ENCODE results near the gene RPS15A. TPM values are rescaled to one million over a fixed set of nuclear protein-coding genes. Genes with fewer than 3 reads are reported as not detected.
"Not testable (repeated sequence)": the region's sequence is repeated elsewhere in the genome, so short reads cannot be mapped to it uniquely, and the experiment has no call there.

Gene RPS15A
- total RNA-seq, 1 experiment from 2014 or later, result 1,977 TPM

DNA sequence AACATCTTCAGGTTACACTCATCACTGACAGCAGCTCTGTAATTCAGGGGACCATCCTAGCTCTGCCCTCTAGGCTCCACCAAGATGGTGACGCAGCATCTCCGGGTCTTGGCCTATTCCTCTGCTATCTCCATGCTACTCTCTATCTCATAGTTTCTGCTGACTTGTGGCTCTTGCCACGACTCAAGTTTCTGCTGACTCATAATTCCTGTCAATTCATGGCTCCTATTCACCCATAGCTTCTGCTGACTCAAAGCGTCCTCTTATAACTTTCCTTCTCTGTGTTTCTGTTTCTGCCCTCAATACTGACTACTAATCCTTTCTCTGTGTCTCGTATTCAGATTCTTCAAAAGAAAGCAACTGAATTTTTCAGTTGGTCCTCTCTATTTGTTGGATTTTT, 27.4 kb downstream of the RPS15A start:
- POLR2A ChIA-PET (ENCODE audit: unreplicated experiment); H3K9me2 ChIP-seq (ENCODE audit: insufficient read depth); intact Hi-C loops (cut with micrococcal nuclease; ENCODE audit: unreplicated experiment); CTCF ChIA-PET; BruUV-seq (replicated peaks); H3K27me3 ChIP-seq (ENCODE audit: insufficient read depth, low read depth); H3K27ac ChIP-seq; H2AFZ ChIP-seq; H3K9me3 ChIP-seq (ENCODE audit: insufficient read depth, low read depth); DNase-seq; H4K20me1 ChIP-seq (ENCODE audit: insufficient read depth); H3K79me2 ChIP-seq (ENCODE audit: low read depth); H3K36me3 ChIP-seq (ENCODE audit: low read depth); H3K4me1 ChIP-seq (replicated peaks; ENCODE audit: insufficient read depth); H3F3A ChIP-seq (ENCODE audit: insufficient read depth, low read depth); H3K4me3 ChIP-seq; H3K4me2 ChIP-seq: not testable (repeated sequence)

DNA sequence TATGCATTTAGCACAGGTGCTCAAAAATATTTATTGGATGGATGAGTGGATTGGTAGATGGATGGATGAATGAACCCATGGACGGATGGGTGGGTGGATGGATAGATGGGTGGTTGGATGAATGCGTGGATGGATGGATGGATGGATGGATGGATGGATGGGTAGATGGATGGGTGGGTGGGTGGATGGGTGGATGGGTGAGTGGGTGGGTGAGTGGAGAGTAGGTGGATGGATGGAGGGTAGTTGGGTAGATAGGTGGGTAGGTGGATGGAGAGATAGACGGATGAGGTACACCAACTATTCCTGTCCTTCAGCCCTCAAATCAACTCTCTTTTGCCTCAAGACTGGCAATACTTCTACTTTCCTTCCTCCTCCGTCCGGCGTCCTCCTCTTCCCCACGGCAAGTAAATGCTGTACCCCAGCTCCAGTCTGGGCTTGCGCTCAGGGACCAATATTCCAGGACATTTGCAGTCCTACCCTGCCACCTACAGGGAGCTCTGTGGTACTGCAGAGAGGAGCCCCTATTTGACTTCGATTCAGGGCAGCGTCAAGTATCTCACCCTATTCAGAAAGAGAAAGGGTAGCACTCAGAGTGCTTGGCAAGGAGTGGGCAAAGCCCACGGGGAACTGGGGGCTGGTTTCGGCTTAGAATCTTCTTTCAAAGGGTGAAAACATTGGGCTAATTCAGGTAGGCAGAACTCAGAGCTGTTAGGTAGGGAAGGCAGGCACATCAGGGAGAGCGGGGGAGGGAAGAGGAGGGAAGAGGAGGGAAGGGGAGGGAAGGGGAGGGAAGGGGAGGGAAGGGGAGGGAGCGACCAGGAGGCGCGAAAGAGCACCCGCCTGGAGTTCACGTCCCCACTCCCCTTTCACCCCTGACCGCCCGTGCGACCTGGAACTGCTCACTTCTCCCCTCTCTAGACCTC, 30.3 kb downstream of the RPS15A start:
- H3K4me1 ChIP-seq (replicated peaks; ENCODE audit: insufficient read depth); intact Hi-C loops (cut with micrococcal nuclease; ENCODE audit: unreplicated experiment); H3K9me3 ChIP-seq (ENCODE audit: insufficient read depth, low read depth); CTCF ChIA-PET; H3K27ac ChIP-seq; H3K79me2 ChIP-seq (ENCODE audit: low read depth); BruUV-seq (replicated peaks); H3K9me2 ChIP-seq (ENCODE audit: insufficient read depth); H2AFZ ChIP-seq; H3K36me3 ChIP-seq (ENCODE audit: low read depth); H3F3A ChIP-seq (ENCODE audit: insufficient read depth, low read depth); POLR2A ChIA-PET (ENCODE audit: unreplicated experiment); H3K4me3 ChIP-seq; H3K4me2 ChIP-seq; H4K20me1 ChIP-seq (ENCODE audit: insufficient read depth); H3K27me3 ChIP-seq (ENCODE audit: insufficient read depth, low read depth): not testable (repeated sequence)
- peak in 1 of 2 experiments; percentile 59 for DNase-seq
- TF ChIP-seq, protein P1, sequence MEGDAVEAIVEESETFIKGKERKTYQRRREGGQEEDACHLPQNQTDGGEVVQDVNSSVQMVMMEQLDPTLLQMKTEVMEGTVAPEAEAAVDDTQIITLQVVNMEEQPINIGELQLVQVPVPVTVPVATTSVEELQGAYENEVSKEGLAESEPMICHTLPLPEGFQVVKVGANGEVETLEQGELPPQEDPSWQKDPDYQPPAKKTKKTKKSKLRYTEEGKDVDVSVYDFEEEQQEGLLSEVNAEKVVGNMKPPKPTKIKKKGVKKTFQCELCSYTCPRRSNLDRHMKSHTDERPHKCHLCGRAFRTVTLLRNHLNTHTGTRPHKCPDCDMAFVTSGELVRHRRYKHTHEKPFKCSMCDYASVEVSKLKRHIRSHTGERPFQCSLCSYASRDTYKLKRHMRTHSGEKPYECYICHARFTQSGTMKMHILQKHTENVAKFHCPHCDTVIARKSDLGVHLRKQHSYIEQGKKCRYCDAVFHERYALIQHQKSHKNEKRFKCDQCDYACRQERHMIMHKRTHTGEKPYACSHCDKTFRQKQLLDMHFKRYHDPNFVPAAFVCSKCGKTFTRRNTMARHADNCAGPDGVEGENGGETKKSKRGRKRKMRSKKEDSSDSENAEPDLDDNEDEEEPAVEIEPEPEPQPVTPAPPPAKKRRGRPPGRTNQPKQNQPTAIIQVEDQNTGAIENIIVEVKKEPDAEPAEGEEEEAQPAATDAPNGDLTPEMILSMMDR (conservative IDR thresholded peaks at IDR 0.05), result peak; percentile 83

DNA sequence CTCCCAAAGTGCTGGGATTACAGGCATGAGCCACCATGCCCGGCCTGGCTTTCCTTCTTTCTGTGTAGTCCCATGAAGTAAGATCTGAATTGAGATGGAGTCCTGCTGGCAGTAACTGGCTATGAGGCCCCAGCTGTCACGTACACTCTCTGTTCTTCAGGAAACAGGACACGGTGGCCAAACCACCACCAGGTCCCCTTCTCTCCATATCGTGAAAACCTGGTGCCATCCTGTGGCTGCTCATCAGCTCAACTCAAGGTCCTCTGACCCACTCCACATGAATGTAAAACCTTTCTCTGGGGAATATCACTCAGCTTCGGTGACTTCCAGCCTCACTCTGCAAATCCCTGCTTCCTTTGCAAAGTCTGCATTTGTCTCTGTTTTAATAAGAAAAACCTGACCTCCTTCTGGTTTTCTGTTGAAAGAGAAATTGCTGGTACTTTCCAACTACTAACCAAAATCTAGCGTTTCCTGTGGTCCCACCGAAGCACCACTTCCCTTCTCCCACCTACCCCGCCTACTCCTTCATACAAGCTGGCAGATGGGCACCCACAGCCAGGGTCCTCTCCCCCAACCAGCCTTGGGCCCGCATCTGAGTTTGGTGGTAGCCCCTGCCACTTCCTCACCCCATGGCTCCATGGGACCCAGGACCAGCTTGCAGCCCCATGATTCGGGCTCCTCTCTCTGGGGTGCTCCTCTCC, 32.0 kb downstream of the RPS15A start:
- intact Hi-C loops (cut with micrococcal nuclease; ENCODE audit: unreplicated experiment); H3K27me3 ChIP-seq (ENCODE audit: insufficient read depth, low read depth); H3K27ac ChIP-seq; H2AFZ ChIP-seq; CTCF ChIA-PET; BruUV-seq (replicated peaks); POLR2A ChIA-PET (ENCODE audit: unreplicated experiment); H3K4me2 ChIP-seq; H3K4me1 ChIP-seq (replicated peaks; ENCODE audit: insufficient read depth); H3K79me2 ChIP-seq (ENCODE audit: low read depth); H3K9me3 ChIP-seq (ENCODE audit: insufficient read depth, low read depth); H4K20me1 ChIP-seq (ENCODE audit: insufficient read depth); H3K36me3 ChIP-seq (ENCODE audit: low read depth); H3K9me2 ChIP-seq (ENCODE audit: insufficient read depth); H3K4me3 ChIP-seq; DNase-seq; H3F3A ChIP-seq (ENCODE audit: insufficient read depth, low read depth): not testable (repeated sequence)

GRCh38 chr16:18756639-18757038, 33.5 kb downstream of the RPS15A start:
- DNase-seq; H3K36me3 ChIP-seq (ENCODE audit: low read depth); CTCF ChIA-PET; H3K9me2 ChIP-seq (ENCODE audit: insufficient read depth); H3K27me3 ChIP-seq (ENCODE audit: insufficient read depth, low read depth); POLR2A ChIA-PET (ENCODE audit: unreplicated experiment); H3K4me1 ChIP-seq (replicated peaks; ENCODE audit: insufficient read depth); H3K27ac ChIP-seq; H3F3A ChIP-seq (ENCODE audit: insufficient read depth, low read depth); H3K4me2 ChIP-seq; H3K79me2 ChIP-seq (ENCODE audit: low read depth); intact Hi-C loops (cut with micrococcal nuclease; ENCODE audit: unreplicated experiment); H3K4me3 ChIP-seq; H4K20me1 ChIP-seq (ENCODE audit: insufficient read depth); H2AFZ ChIP-seq; BruUV-seq (replicated peaks); H3K9me3 ChIP-seq (ENCODE audit: insufficient read depth, low read depth): not testable (repeated sequence)

DNA sequence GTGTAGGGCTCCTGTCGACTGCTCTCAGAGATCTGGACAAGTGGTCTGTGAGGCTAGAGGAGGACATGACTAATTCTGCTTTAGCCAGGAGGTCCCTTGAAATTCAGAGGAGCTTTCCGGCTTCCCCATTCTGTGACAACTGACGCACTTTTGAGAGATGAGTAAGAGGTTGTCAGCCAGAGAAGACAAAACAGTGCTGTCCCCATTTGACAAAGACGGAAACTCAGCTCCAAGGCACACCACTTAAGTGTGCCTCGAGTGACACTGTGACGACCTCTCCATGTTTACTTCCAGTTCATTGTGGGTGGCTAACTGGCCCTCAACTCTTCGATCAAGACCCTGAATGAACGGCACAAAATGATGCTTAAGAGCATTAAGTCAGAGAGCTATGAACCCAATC, 47.3 kb downstream of the RPS15A start:
- H3K27me3 ChIP-seq (ENCODE audit: insufficient read depth, low read depth), result peaks cover 20% of the 10 kb centered on the region
- H3K9me2 ChIP-seq (ENCODE audit: insufficient read depth); H3K79me2 ChIP-seq (ENCODE audit: low read depth); H4K20me1 ChIP-seq (ENCODE audit: insufficient read depth); CTCF ChIA-PET; DNase-seq; BruUV-seq (replicated peaks); H3K27ac ChIP-seq; H3K4me1 ChIP-seq (replicated peaks; ENCODE audit: insufficient read depth); H2AFZ ChIP-seq; POLR2A ChIA-PET (ENCODE audit: unreplicated experiment); H3K36me3 ChIP-seq (ENCODE audit: low read depth); H3F3A ChIP-seq (ENCODE audit: insufficient read depth, low read depth); H3K9me3 ChIP-seq (ENCODE audit: insufficient read depth, low read depth); H3K4me3 ChIP-seq; intact Hi-C loops (cut with micrococcal nuclease; ENCODE audit: unreplicated experiment); H3K4me2 ChIP-seq: not testable (repeated sequence)

GRCh38 chr16:18740027-18740426, 50.1 kb downstream of the RPS15A start:
- H3K4me2 ChIP-seq; POLR2A ChIA-PET (ENCODE audit: unreplicated experiment); H3K4me1 ChIP-seq (replicated peaks; ENCODE audit: insufficient read depth); H3K4me3 ChIP-seq; H3F3A ChIP-seq (ENCODE audit: insufficient read depth, low read depth); H3K79me2 ChIP-seq (ENCODE audit: low read depth); H3K27ac ChIP-seq; H3K9me3 ChIP-seq (ENCODE audit: insufficient read depth, low read depth); CTCF ChIA-PET; intact Hi-C loops (cut with micrococcal nuclease; ENCODE audit: unreplicated experiment); BruUV-seq (replicated peaks); H3K36me3 ChIP-seq (ENCODE audit: low read depth); DNase-seq; H2AFZ ChIP-seq; H3K9me2 ChIP-seq (ENCODE audit: insufficient read depth); H4K20me1 ChIP-seq (ENCODE audit: insufficient read depth): not testable (repeated sequence)
- H3K27me3 ChIP-seq (ENCODE audit: insufficient read depth, low read depth), result peaks cover 15% of the 10 kb centered on the region

Measured in PC-9 (cell line).